PFSK-1 (cell line): Measurements from ENCODE around the gene TMEM132D.

Experiments
- POLR2AphosphoS5 ChIP-seq: IDR thresholded peaks from 2 replicates; pipeline ENCODE4 v1.6.1; 2012; ENCODE audit warnings: low read depth, mild to moderate bottlenecking, control low read depth, low read length, moderate library complexity
- REST ChIP-seq, 2 experiments: IDR thresholded peaks; 2 replicates each; pipeline versions ENCODE4 v1.6.1 to v1.8.0; 2011 to 2012; ENCODE audit warnings: low read depth in 2 of 2, low read length in 2 of 2, control low read depth in 1 of 2, inconsistent platforms in 1 of 2, mild to moderate bottlenecking in 1 of 2, moderate library complexity in 1 of 2; ENCODE audit not compliant: insufficient read depth in 1 of 2
- SIN3A ChIP-seq: IDR thresholded peaks from 2 replicates; pipeline ENCODE4 v1.6.1; 2012; ENCODE audit warnings: mild to moderate bottlenecking, low read length, moderate library complexity, borderline replicate concordance; ENCODE audit not compliant: insufficient read depth
- TAF1 ChIP-seq: IDR thresholded peaks from 2 replicates; pipeline ENCODE4 v1.6.1; 2012; ENCODE audit warnings: low read length, control low read depth, borderline replicate concordance; ENCODE audit not compliant: insufficient read depth

GRCh38 chr12:129082441-129082840 is 821.4 kb downstream of the TMEM132D start:
- TF ChIP-seq REST (IDR thresholded peaks at IDR 0.05; ENCODE audit: insufficient read depth in 1 of 2, low read depth in 2 of 2, low read length in 2 of 2) (no peak), POLR2AphosphoS5 (no peak), TAF1 (no peak), SIN3A (no peak)
